ENCODE data around the gene GRIP2.

DNA sequence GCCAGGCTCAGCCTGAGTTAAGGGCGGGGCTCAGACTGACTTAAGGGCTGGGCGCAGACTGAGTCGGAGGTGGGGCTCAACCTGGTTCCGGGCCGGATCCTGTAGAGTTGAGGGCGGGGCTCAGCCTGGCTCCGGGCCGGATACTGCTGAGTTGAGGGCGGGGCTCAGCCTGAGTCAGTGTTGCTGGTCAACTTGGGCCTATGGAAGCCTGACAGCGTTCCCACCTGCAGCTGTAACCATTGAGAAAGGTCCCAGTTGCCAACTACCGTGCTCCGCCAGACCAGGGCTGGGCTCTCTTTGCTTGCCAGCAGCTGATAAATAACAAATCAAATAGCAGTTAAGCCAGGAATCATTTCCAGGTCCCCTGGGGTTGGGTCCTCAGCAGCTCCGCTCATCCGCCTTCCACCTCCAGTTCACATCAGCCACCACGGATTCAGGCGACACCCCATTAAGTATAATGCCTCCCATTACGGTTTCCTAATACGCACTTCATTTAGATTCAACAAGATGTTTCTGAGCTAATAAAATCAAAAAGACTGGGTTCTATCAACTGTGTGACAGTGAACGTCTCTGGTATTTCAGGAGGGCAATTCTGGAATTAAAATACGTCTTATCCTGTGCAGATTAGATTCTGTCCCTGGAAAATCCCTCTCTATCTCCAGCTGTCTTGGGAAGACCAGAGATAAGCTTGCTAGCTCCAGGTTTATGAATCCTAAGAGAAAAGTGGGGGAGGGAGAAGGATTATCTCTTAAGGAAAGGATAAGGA, 7.3 kb downstream of the GRIP2 start:
- TF ChIP-seq, protein P1, sequence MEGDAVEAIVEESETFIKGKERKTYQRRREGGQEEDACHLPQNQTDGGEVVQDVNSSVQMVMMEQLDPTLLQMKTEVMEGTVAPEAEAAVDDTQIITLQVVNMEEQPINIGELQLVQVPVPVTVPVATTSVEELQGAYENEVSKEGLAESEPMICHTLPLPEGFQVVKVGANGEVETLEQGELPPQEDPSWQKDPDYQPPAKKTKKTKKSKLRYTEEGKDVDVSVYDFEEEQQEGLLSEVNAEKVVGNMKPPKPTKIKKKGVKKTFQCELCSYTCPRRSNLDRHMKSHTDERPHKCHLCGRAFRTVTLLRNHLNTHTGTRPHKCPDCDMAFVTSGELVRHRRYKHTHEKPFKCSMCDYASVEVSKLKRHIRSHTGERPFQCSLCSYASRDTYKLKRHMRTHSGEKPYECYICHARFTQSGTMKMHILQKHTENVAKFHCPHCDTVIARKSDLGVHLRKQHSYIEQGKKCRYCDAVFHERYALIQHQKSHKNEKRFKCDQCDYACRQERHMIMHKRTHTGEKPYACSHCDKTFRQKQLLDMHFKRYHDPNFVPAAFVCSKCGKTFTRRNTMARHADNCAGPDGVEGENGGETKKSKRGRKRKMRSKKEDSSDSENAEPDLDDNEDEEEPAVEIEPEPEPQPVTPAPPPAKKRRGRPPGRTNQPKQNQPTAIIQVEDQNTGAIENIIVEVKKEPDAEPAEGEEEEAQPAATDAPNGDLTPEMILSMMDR (conservative IDR thresholded peaks at IDR 0.05 in 1 of 2, IDR thresholded peaks at IDR 0.05 in 1 of 2; ENCODE audit: low read depth in 1 of 2, low read length in 2 of 2): no peak
- TF ChIP-seq EZH2 (IDR thresholded peaks at IDR 0.05; ENCODE audit: low read length, missing control alignments): no peak
